T follicular helper cell (primary cell): Measurements from ENCODE around the gene MEF2D.

Source experiments
- DNase-seq: peaks from one replicate; pipeline ENCODE4 v3.0.0-alpha.2; 2020; ENCODE audit warnings: low read depth

The MEF2D gene

DNA sequence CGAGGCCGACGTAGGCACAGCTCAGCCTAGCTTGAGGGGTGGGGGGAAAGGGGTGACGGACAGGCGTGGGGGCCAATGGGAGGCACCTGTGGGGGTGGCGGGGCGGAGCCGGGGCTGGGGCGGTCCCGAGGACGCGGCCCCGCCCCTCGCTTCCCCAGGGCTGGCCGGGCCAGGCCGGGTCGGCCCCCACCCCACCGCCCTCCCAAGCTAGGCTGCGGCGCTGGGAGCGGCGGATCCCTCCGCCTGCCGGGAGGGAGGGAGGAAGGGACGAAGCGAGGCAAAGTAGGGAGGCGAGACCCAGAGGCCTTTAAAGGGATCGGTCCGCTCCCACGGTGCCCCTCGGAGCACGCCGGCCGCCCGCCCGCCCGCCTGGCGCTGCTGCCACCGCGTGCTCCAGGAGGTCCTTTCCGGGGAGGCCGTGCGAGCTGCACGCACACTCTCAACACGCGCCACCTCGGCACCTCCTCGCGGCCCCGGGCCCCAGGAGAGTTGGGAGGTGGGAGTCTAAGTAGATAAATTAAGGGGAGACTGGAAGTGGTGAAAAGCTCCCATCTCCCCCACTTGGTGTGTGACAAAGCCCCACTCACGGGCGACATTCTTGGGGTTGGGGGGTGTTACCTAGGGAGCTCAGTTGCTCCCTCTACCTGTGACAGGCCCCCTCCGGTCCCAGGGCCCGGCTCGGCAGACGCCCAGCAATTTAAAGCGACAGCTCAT is 375 bp upstream of the MEF2D start:
- peak; percentile 93 for DNase-seq

DNA sequence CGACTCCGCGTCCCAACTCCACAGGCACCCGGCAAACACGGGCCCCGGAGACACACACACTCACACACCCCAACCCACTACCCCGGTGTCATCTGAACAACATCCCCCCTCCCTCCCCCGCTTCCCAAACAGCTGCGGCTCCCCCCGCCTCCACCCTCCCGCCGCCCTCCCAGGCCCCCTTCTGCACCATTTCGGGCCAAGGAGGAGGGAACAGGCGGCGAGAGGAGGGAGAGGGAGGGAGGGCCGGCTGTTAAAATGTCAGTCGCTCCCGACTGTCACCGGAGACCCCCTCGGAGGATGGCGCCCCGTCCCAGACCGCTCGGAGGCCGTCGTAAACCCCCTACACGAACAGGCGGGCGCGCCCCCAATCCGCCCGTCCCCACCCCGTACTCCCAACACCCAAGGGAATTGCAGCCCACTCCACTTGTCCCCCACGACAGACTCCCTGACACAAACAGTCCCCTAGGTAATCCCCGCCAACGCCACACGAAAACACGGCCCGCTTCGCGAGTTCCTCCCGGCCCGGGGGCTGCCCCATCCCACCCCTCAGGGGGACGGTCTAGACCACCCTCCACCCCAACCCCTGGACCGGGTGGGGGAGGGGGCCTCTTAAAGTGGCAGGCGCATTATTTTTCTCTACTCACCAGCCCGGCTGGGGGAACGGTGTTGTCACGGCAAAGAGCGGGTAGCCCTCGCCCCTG is 583 bp downstream of the MEF2D start:
- DNase-seq: peak; percentile 21

DNA sequence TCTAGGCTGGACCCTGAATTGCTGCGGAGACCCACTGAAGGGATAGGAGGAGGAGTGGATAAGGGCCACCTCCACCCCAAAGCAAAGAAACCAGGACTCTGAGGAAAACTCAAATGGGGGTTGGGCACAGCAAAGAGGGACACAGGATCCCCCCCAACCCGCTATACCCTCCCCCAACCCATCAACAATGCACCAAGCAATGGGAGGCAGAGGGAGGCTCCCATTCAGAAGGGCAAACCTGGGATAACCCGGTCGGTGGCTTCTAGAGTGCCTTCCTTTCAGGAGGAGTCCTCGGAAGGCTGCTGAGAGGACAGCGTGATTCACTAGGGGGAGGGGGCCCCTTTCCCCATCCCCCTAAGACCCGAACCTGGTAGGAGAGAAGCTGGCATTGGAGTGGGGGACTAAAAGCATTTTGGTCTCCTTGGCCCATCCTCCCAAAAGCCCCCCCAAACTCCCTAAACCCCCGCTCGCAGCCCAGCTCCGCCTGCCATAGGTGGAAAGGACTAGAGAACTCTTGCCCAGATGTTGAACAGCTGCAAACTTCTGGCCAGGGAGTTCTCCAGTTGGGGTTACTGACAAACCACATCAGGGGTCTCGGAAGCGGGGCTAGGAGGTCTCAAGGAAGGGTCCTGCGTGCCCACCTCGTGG is 1.3 kb downstream of the MEF2D start:
- no peak for DNase-seq

DNA sequence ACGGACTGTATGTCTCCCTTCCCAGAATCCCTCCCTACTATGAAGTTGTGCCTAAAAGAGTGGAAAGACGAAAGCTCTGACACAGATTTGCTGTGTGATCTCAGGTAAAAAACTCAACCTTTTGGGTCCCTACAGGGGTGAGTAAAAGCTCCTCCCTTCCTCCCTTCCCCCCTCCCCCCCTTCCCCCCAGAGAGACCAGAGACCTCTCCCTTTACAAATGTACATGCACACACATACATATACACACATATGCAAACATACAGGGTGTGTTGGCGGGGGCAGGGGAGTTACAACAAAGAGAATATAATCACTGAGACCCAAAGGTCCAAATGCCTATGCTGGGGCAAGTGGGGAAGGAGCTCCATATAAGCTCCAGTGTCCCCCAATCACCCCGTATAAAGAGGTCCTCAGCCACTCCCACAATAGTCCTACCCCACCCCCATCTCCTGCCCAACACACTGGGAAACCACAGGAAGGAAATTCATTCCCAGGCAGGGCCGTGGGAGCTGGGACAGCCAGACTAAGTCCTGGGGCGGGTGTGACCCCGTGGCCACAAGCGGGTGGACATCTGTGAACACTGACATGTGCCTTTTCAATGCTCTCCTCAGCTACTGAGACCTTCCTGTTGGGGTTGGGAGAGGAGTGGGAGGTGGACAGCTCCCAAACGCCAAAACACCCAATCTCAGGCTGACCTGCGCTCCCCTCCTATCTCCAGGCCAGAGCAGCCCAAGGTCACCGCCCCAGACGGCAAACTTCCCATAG is 2.0 kb downstream of the MEF2D start:
- DNase-seq: no peak

DNA sequence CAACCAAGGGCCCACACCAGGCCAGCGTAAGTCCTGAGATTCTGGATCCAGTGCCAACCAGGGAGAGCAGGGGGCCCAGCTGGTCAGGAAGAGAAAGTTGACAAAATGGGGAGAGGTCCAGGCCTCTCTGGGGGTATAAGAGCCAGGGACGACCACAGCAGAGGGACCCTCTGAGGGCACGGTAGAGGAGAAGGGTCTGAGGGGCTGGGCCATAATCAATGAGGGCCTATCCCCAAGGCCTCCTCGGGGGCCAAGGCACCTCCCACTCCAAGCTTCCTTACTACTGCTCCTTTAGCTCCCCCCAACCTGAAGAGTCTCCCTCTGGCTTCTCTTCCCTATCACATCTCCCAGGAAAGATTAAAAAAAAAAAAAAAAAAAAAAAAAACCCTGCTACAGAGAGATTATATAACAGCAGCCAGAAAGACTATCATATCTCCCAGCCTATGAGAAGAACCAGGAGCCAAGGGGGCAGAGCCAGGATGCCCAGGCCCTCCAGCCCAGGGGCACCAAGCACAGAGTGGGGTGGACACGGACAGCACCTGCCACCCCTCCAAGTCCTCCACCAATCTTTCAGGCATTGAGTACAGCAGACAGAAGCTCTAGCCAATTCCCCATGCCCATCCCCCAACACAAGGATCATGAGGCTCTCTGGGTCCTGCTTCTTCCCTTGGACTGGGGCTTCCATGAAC is 2.7 kb downstream of the MEF2D start:
- DNase-seq: no peak

DNA sequence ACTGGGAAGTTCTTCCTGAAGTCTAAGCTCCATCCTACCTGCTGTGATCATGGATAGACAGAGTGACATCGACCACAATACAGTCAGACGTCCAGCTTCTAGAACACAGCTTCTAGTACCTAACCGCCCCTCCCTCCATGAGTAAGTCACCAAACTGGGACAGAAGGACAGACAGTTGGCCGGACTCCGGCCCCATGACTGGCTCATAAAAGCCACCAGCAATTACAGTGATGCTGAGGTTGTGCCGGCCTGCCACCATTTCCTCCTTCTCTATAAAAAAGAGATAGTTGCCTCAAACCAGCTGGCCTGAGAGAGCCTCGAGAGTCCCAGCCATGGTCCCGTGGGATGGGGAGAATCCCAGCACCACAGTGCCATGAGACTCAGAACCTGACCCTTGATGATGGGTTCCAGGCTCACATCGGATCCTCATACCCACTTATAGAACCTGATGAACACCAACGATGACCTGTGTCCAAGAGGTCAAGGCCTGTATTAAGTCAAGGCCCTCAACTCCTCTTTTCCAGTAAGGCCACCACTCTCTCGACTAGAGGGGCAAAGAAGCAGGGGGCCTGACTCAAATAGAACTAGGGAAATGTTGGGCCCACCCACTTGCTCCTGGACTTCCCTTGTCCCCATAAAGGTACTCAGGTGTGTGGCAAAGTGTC is 3.4 kb downstream of the MEF2D start:
- no peak for DNase-seq

DNA sequence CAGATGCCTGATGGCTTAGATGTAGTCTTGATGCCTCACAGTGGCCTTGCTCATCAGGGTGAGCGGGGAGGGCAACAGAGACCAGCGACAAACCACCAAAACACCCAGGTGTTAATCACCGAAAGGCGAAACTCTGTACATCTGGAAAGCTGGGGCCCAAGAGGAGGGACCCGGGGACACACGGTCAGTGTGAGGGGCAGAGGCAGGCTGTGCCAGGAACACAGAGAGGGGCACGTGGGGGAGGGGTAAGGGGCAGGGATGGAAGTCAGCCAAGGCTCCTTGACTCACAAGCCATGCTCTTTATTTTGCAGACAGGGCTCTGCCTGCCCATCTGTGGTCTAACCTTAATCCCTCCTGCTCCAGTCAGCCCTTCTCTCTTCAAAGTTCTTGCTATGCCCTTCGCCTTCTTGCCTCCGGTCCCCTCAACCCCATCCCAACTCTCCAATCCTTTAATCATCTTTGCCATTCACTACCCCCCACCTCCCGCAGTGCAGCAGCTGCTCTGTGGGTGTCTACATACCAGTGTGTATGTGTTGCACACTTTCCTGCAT is 4.3 kb downstream of the MEF2D start:
- no peak for DNase-seq

DNA sequence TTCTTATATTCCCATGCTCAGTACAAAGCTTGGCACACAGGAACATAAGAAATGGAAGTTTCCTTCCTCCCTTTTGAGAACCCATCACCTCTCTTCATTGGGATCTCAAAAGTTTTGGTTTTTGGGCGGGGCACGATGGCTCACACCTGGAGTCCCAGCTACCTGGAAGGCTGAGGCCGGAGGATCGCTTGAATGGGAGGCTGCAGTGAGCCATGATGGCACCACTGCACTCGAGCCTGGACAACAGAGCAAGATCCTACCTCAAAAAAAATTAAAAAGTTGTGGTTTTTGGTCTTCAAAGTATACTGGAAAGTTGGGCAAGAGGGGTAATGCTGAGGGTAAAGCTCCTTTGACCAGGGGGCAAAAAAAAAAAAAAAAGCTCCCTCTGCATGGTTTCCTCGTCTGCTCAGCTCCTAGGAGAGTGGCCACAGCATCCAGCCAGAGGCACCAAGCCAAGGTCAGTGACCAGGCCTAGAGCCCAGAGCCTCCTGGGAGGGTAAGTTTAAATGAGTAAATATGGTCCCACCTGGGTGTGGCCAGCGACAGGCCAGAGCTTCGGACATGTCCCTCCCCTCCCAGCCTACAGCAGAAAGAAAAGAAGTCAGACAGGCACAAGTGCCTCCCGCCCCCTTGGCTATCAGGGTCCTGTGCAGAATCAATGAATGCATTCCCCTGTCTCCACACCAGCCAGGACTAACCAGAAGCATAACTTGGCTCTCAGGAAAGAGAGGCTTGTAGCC is 5.0 kb downstream of the MEF2D start:
- no peak for DNase-seq

DNA sequence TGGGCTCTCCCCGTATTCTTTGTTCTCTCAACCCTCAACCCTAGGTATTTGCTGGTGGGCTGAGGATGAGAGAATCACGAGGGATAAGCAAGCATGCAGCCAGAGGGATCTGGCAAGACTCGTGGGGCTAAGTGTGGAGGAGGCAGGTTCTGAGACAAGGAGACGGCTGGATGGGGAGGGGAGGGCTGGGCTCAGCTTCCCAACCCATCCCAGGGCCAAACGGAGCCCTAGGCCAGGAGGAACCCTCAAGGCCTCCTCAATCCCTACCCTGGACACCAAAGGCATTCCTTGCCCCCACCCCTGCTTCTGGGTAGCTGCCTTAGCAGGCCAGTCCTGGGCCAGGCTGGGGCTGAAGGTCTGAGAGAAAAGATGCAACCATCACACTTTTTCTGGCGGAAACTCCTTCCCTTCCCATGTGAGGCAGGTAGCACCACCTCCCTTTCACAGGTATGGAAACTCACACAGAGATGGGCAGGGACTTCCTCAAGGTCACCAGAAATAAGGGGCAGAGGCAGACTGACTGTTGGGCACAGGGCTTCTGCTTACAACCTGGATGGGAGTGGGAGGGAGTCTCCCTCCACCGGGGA is 6.2 kb downstream of the MEF2D start:
- no peak for DNase-seq

DNA sequence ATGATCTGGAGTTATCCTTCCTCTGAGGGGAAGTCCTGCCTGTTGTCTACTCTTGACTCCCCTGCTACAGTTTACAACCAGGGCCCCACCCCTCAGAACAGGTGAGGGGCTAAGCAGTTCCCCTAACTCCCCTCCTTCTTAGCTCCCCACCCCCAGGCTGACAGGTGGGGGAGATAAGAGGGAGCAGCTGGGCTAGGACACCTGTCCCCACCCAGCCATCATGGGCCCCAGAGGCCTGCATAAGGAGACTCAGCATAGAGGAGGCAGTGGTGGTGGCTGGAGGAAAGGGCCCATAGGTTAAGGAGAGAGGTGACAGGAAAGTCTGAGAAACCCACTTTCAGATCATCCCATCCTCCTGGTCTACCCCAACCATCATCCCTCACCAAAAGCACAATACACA is 6.8 kb downstream of the MEF2D start:
- DNase-seq: no peak

DNA sequence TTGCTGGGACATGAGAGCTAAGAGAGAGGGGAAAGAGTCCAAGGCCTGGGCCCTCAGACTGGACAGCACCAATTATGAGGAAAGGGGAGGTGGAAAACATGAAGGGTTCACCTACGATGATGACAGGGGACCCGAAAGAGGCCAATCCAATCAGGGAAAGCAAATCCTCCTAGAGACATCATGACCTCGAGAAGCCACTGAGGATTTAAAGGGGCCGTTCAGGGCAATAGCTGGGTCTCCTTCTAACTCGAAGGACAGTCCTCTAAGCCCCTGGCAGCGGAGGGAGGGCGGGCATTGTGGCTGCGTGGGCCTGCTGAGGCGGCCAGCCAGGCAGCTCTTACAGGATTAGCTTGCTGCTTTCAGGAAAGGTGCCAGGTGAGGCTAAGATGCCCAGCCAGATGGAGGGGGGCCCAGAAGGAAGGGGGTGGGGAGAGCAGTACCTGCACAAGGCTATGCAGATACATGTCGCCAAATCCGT is 7.4 kb downstream of the MEF2D start:
- DNase-seq: no peak

DNA sequence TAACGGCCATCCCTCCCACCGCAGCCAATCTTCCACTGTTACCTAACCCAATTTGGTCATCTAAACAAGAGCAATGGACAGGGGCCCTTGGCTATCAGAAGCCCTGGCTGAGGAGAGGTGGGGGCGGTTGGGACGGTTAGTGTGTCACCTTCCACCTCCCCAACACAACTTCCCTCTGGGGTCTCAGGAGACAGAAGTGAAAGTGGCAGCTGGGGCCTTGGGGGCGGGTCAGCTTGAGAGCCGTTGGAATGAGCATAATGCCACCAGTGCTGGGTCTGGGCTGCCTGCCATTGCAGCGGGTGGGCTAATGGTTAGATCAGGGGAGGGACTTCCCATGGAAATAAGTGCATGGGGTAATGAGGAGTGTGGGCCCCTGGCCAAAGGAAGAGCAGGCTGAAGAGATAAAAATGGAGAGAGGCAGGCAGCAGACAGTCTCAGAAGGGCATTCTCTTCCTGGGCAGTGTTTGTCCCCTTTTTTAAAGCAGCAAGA is 7.9 kb downstream of the MEF2D start:
- DNase-seq: no peak

DNA sequence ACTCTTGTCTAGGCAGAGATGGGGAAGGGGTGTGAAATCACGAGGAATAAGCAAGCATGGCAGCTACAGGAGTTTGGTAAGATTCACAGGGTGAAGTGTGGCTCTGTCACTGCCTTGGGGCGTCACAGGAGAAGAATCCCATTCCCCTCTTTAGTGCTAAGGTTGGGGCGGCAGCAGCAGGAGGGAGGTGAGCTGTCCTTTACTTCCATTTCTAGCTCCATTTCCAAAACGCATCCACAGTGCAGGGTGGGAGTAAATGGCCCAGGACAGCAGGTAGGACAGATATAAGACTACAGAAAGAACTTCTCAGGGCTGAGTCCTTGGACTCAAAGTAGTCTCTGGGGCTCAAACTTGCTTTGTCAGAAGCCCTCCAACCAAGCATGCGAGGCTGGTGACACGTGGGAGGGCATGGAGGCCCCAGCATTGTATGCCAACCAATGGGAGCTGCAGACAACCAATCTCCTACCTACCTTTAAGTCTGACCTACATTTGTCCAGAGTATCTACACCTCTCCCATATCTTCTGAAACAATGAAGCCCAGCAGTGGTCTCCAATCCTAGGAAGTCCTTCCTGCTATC is 8.5 kb downstream of the MEF2D start:
- DNase-seq: no peak

DNA sequence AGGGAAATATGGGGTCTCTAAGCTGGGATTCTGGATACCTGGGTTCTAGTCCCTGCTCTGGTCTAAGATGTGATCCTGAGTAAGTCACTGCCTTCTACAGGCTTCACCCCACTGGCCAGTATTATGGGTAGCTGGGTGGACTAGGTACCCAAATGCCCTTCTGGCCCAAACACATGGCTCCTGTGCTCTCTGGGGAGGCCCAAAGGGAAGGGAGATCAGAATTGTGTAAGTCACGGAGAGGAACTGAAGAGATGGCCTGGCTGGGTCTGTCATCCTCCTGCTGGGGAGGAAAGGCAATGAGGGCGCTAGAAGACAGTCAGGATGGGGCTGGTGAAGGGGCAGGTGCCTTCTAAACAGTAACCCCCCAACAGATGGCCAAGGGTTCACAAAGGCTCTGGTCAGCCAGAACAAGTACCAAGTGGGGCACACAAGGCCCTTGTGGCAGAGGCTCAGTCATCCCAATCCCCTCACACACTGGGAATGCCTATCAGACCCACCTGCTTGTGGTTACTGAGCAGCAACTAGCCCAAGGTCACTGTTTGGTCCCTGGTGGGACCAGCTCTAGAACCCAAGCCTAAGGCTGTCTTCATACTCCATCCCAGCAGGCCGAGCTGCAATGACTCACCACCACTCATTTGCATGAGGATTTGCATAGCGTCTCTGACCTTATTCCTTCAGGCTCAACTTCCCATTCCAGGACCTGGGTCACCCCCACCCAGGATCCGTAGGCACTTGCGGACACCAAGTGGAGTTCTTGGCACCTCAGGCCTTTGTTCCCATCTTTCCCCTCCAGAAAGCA is 9.2 kb downstream of the MEF2D start:
- DNase-seq: no peak

DNA sequence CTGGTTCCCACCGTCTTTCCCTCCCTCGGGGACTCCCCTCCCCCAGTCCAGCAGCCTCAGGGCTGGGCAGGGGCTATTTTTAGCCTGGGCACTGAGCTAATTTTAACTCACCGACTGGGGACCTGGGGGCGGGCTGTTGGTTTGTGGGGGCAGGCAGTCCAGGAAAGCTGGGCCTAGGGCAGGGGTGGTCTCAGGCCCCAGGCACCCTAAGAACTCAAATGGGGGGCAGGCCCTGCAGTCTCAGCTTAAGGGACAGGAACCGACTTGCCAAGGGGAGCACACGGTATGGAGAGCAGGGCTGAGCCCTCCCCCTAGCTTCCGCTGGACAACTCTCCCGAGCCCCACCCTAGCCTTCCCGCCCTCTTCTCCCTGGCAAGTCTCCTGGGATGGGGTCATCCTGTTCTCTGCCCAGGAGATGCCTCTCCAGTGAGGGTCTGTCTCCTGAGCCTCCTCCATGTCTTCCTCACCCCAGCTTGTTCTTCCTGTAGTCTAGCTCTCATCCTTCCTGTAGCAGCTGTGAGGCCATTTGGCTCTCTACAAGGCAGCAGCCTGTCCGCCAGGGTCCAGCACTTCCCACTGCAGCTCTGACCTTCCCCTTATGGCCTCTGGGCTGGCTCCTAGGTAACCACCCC is 10.1 kb downstream of the MEF2D start:
- DNase-seq: no peak

DNA sequence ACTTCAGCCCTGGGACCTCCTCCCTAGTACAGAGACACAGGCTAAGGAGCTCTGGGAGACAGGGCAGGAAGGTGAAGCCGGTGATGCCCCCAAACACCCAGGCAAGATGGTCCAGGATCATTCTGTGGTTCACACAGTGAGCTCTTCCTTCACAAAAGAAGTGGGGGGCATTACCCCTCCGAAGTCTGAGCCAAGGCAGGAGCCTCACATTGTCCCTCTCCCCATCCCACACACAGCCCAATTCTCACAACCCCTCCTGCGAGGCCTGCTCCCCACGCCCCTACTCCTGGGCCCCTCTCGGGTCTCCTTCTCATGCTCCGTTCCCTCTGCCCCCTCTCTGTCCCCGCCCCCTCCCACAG is 10.7 kb downstream of the MEF2D start:
- DNase-seq: no peak

DNA sequence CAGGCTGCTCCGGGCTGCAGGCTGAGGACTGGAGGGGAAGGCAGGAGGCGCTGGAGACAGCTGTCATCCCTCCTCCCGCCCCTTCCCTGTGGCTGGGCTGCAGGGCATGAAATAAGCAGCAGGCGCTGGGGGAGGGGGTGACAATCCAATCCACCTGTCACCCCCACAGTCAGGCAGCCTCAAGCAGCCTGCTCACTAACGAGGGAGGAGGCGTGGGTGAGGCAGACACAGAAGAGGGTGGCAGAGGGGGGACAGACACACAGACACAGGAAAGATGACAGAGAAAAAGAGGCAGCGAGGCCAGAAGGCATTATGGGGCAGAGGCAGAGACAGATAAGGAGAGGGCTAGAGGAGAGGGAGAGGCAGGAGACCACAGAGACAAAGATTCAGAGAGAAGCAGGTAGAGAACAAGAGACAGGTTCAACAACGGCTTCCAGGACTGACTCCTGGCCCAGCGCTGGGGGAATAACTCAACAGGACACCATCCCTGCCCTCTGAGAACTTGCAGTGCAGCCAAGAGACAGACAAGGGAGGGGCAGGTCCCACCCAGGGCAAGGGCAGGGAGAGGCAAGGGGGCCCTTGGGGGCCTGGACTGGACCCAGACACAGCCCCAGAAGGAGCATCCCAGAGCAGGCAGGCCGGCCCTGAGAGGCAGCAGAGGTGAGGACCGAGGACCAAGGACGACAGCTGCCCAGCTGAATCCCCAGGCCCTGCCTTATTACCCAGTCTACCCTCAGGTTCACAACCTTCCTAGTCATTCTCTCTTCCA is 11.2 kb downstream of the MEF2D start:
- peak; percentile 19 for DNase-seq
